ENCODE data around the gene QPCTL.
"Not testable (repeated sequence)": the region's sequence is repeated elsewhere in the genome, so short reads cannot be mapped to it uniquely, and the experiment has no call there.

The QPCTL gene

DNA sequence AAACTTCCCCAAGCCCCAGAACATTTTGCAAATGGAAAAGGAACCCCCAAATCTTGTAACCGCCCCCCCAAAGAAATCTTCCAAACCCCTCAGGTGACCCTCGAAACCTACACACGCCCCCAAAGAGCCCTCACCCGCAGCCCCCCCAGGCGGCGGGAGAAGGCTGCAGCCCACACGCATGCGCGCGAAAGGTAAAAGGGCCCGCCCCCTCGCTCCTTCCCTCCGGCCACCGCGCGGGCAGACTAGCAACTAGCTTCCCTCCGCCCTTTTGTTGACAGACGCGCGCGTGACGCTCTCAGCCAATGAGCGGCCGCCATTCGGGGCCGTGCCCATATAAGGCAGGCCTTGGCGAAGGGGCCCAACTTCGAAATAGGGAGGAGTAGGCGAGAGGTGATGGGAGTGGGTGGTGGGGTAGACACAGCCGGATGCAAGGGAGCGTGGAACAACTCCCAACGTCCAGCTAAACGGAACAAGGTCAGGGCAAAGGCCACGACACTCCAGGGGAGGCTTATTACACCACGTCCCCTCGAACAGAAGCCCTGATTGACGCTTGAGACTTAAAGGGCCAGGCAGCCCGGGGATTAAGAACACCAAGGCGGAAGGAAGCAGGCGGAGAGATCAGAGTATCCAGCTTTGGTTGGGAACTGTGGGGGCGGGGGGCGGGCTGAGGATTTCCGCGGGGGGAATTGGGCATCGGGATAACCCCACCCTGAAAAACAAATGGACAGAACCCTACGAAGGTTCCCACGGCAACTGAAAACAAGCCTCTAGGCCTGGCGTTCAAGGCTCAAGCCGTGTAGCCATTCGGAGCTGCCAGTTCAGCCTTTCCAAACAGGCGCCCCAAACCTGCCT is 24.9 kb downstream of the QPCTL start:
- peak; percentile 98 for DNase-seq (ENCODE audit: low read depth)

DNA sequence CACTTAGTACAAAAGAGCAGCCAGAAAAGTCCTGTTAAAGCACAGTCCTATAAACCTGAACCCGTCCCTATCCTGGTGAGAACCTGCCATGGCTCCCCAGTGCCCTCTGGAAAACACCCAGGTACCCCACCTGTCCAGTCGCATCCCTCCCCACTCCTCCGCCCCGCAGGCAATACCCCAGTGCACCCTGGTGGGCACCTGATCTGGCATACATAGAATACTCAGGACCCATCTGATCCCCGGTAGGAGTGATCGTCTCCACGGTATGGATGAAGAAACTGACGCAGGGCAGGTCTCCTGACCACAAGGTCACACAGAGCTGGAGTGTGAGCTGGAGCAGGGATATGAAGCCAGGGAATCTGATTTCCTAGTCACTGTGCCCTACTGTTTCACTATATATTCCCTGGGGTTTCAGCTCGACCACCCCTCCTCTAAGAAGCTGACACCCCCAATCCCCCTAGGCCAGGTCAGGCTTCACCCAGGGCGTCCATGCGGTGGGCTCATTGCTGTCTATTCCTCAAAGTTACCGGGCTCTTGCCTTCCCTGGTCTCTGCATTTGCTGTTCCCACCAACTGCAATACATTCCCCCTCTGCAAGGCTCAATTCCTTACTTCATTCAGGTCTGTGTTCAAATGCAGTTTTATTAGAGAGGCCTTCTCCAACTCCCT is 25.7 kb downstream of the QPCTL start:
- DNase-seq (ENCODE audit: low read depth) = peak; percentile 19

DNA sequence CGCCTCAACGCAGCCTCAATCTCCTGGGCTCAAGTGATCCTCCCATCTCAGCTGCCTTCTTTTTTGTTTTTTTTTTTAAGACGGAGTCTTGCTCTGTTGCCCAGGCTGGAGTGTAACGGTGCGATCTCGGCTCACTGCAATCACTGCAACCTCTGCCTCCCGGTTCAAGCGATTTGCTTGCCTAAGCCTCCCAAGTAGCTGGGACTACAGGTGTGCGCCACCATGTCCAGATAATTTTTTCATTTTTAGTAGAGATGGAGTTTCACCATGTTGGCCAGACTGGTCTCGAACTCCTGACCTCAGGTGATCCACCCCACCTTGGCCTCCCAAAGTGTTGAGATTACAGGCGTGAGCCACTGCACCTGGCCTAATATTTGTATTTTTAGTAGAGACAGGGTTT is 27.6 kb downstream of the QPCTL start:
- not testable (repeated sequence) for DNase-seq (ENCODE audit: low read depth)

DNA sequence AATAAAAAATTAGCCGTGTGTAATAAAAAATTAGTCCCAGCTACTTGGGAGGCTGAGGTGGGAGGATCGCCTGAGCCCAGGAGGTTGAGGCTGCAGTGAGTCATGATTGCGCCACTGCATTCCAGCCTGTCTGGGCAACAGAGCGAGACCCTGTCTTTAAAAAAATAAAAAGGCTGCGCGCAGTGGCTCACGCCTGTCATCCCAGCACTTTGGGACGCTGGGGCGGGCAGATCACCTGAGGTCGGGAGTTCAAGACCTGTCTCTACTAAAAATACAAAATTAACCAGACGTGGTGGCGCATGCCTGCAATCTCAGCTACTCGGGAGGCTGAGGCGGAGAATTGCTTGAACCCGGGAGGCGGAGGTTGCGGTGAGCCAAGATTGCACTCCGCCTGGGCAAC is 36.2 kb downstream of the QPCTL start:
- DNase-seq (ENCODE audit: low read depth) = not testable (repeated sequence)

DNA sequence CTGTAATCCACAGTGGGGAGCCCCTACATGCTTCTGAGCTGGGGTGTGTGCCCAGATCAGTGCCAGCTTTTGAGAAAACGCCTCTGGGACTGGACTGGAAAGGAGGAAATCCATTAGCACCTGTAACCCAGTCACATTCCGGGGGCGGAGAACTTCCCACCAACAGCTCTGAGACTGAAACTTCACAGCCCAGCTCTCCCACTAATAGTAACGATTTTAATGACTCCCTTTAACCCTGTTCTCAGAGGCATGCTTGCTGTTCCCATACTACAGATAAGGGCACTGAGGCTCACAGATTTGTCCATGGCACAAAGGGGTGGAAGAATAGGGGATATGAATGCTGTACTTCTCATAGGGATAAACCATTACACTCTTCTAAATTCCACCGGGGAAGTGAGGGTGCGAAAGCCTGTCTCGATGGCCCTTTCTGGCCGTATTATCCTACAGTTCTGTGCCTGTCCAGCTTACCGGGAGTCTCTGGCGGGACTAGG is 37.4 kb downstream of the QPCTL start:
- no peak for DNase-seq (ENCODE audit: low read depth)

DNA sequence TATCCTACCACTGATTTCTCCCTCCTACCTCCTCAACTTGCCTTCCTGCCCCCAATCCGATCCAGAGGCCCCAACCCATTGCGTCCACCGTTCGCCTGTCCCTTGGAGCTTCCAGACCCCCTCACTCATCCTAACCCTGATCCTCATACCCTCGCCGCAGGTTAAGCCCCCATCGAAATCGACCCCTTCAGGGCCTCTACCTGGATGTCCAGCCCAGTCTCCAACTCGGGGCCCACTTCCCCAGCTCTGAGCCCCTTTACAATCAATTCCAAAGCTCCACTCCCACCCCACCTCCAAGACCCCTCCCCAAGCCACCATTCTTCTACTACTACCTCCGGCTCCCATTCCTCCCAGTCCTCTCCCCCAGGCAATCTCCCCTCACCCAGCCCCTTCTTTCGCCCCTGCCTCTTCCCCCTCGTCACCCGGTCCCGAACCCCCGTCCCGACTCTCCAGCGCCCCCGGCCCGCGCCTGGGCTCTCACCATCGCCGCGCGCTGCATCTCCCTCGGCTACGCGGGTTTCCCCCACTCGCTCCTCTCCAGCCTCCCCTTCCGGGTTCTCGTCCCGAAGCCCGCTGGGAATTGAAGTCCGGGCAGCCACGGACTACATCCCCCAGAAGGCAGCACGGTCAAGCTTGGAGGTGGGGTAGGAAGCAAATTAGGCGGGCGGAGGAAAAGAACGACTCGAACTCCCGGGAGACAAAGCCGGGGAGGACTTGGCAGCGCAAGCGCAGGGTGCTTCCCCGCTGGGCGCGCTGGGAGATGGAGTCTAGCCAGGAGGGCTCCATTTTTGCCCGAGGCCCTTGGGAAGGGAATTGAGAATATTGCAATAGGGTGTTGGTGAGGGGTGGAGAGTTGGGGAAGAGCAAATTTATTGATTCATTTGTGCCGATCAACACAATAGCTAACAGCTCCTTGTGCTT is 38.2 kb downstream of the QPCTL start, which contains the start of gene FBXO46:
Gene FBXO46, minus strand, starts transcription at position 529 of the 921 bp plus-strand sequence. CDS start 17,401 bp downstream, outside the sequence.
- peak; percentile 98 for DNase-seq (ENCODE audit: low read depth)

DNA sequence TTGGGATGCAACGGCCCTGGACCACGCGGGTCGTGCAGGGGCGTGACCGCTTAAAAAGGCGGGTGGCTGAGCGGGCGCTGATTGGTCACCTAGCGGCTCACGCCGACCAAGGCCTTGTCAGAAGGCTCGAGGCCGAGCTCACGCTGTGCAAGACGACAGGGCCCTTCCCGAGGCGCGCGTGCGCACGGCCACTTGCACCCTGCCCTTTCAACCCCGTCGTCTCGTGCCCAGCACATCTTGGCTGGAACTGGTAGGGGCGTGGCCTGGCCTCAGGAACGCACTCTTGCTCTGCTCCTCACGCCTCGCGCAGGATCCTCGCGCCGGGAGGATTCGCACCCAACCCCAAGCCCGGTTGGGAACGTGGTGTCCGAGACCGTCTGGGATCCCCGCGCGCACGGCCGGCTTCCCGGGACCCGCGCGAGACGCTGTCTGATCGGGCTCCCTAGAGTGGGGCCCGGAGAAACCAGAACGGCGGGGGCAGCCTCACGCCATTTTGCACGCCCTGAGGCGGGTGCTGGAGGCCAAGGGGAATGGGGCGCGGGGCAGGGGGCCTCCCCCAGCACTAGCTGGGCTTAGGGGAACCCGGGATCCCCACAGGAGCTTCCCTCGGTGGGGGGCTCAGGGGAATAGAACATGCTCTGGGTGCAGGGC is 40.8 kb downstream of the QPCTL start, which contains the start of gene MEIOSIN:
Gene MEIOSIN, plus strand, starts transcription at position 280 of the 651 bp plus-strand sequence. CDS start 1,938 bp downstream, outside the sequence.
- DNase-seq (ENCODE audit: low read depth) = no peak

DNA sequence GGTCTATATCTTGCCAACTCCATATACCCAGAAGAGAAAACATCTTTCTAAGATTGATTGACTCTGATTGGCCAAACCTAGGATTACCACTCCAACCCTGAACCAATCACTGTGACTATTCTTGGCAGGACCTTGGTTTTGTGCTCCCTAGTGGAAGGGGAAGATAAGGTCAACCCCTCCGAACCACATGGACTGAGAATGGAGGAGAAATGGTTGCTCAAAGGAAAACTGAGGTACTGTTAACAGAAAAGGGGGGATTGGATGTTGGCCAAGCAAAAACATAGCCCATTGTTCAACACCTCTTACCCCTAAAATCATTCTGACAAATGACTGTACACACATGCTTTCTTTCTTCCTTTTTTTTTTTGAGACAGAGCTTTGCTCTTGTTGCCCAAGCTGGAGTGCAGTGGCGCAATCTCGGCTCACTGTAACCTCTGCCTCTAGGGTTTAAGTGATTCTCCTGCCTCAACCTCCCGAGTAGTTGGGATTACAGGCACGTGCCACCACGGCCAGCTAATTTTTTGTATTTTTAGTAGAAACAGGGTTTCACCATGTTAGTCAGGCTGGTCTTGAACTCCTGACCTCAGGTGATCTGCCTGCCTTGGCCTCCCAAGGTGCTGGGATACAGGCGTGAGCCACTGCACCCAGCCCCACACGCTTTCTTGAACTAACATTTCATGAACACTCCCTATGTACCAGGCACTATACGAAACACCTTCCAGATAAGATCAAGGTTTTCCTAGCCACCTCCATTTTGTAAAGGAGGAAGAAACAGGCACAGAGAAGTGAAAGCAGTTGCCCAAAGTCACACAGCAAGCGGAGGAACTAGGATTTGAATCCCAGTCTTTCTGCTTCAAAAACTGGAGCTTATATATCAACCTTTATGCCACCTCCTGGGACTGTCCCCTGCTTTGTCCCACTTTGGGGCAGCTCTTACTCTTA is 47.3 kb downstream of the QPCTL start:
- peak; percentile 20 for DNase-seq (ENCODE audit: low read depth)

DNA sequence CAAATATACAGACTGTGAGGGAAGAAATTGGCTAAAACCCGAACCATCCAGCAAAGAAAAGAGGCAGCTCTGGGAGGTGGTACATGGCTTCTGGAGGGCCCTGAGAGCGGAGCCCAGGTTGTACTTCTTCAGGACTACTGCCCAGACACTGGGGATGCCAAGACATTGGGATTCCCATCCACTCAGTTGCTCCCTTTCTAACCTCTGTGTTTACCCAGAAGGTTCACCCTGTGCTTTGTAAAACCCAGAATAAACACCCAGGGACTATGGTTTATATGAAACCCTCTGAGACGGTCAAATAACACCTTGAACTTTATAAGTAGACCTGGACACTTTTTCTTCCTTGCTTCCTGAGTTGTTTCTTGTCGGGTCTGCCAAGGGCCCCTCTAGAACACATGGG is 50.5 kb downstream of the QPCTL start:
- no peak for DNase-seq (ENCODE audit: low read depth)

DNA sequence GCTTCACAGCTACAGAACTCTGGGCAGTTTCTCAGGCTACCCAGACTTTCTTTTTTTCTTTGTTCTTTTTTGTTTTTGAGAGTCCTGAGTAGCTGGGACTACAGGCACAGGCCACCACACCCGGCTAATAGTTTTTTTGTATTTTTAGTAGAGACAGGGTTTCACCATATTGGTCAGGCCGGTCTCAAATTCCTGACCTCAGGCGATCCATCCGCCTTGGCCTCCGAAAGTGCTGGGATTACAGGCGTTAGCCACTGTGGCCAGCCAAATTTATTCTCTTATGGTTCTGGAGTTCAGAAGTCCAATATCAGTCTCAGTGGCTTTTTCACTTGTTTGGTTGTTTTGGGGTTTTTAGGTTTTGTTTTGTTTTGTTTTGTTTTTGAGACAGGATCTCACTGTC is 53.1 kb downstream of the QPCTL start:
- no peak for DNase-seq (ENCODE audit: low read depth)

DNA sequence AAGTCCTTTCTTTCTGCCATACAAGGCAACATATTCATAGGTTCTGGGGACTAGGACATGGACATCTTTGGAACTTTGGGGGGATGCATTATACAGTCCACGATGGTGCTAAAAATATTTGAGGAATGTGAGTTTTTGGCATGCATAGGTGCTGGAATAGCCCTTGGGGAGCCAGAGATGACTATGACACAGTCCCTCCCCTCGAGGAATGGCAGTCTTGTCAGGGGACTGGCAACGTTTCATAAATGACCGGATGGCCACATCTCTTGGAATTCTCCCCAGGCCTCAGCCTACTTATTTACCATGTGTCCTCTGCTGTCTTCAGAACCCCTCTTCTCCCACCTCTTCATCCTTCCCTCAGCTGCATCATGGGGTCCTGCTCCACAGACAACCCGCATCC is 54.4 kb downstream of the QPCTL start:
- no peak for DNase-seq (ENCODE audit: low read depth)

DNA sequence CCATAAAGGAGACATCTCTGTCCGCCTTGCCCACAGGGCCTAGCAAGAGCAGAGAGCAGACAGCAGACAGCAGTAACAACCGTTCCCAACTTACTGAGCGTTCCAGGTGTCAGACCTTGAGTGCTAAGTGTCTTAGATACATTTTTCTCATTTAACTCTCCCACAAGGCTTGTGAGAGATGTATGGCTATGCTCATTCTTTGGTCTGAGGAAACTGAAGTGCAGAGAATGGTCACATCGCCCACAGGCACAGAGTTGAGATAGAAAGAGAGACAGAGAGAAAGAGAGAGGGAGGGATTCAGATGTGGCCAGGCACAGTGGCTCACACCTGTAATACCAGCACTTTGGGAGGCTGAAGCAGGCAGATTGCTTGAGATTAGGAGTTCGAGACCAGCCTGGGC is 55.0 kb downstream of the QPCTL start:
- no peak for DNase-seq (ENCODE audit: low read depth)

DNA sequence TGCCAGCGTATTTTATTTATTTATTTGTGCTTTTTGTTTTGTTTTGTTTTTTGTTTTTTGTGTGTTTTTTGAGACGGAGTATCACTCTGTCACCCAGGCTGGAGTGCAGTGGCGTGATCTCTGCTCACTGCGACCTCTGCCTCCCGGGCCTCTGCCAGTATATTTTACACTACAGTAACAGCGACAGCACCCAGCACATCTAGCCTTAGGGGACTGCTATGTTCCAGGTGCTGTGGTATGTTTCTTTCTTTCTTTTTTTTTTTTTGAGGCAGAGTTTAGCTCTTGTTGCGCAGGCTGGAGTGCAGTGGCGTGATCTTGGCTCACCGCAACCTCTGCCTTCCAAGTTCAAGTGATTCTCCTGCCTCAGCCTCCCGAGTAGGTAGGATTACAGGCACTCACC is 59.0 kb downstream of the QPCTL start:
- not testable (repeated sequence) for DNase-seq (ENCODE audit: low read depth)

DNA sequence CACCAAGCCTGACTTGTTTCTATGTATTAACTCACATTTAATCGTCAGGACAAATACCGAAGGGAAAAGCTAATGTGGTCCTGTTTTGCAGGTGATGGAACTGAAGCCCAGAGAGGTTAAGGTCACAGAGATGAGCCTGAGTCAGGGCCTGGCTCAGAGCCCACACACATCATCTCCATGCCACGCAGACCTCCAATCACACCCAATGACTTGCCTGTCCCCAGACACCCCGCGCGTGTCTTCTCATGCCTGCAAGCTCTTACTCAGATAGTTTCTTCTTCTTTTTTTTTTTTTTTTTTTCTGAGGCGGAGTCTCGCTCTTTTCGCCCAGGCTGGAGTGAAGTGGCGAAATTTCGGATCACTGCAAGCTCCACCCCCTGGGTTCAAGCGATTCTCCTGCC is 60.2 kb downstream of the QPCTL start:
- no peak for DNase-seq (ENCODE audit: low read depth)

DNA sequence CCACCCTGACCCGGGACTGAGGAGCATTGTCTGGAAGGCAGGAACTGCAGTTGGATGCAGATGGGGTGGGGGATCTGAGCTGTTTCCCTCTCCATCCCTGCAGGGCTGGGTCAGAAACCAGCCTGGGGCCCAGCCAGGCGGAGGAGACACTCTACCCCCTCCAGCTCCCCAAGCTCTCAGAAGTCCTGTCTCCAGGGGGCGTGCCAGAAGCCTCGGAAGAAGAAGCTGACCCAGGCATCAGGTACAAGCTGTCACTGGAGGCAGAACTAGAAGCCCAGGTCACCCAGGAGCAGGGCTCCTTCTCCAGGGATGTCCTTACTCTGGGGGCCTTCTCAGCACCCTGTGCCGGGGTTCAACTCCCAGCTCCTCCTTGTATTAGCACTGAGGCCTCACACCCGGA is 61.1 kb downstream of the QPCTL start:
- no peak for DNase-seq (ENCODE audit: low read depth)
